Neural cell (in vitro differentiated cells): Measurements from ENCODE around the gene PRR20A.

Experiments
- CTCF ChIP-seq: fragments of 450-650 bp; IDR thresholded peaks from 2 replicates; pipeline ENCODE4 v1.5.1; 2014; ENCODE audit warnings: antibody characterized with exemption, mild to moderate bottlenecking, moderate library complexity; ENCODE audit not compliant: poor library complexity, severe bottlenecking
- REST ChIP-seq: IDR thresholded peaks from 2 replicates; pipeline ENCODE4 v1.6.1; 2012; ENCODE audit warnings: borderline replicate concordance
- SMC3 ChIP-seq: fragments of 450-650 bp; conservative IDR thresholded peaks from 2 replicates; pipeline ENCODE4 v1.6.1; 2014; ENCODE audit warnings: antibody characterized with exemption, mild to moderate bottlenecking, moderate library complexity; ENCODE audit not compliant: poor library complexity
- TAF1 ChIP-seq: IDR thresholded peaks from 2 replicates; pipeline ENCODE4 v1.6.1; 2012; ENCODE audit warnings: low read depth

DNA sequence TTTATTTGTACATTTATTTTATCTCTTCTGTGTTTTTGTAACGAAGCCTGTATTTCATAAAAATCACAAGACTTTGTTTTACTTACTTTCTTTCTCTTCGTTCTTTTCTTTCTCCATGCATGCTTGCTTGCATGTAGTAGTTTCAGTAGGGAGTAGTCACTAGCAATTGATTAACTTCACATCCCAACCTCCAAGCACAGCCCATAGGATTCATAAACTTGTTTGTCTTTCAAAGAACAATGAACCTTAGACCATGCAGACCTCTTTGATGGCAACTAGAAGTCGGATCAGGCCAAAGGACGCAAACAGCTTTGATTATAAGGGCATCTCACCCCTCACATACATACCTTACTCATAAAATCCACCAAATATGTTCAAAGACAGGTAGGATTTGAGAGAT lies 3.1 kb upstream of the PRR20A start:
- TF ChIP-seq SMC3 (no peak), CTCF (no peak), REST (no peak), TAF1 (no peak)
